Hepatocyte (in vitro differentiated cells): ENCODE results near the gene CHMP5. TPM values are rescaled to one million over a fixed set of nuclear protein-coding genes. Genes with fewer than 3 reads are reported as not detected.

ENCODE experiments used
- DNase-seq: peaks from one replicate; pipeline ENCODE4 v3.0.0-alpha.2; 2016; ENCODE audit warnings: low spot score
- H2AFZ ChIP-seq: fragments of 200-600 bp; sonication (generic); 2 replicates; pipeline ENCODE4 v1.6.0; 2016; ENCODE audit warnings: antibody characterized with exemption, mild to moderate bottlenecking
- H3K27ac ChIP-seq: fragments of 200-600 bp; sonication (generic); 2 replicates; pipeline ENCODE4 v1.5.1; 2016; ENCODE audit warnings: mild to moderate bottlenecking
- H3K27me3 ChIP-seq: fragments of 200-600 bp; sonication (generic); 2 replicates; pipeline ENCODE4 v1.6.1; 2016
- H3K36me3 ChIP-seq: fragments of 200-600 bp; sonication (generic); replicated peaks from 2 replicates; pipeline ENCODE4 v1.5.1; 2016; ENCODE audit warnings: low read depth; ENCODE audit not compliant: insufficient read depth
- H3K4me1 ChIP-seq: fragments of 200-600 bp; sonication (generic); 2 replicates; pipeline ENCODE4 v1.5.1; 2016; ENCODE audit warnings: mild to moderate bottlenecking, moderate library complexity; ENCODE audit not compliant: insufficient read depth
- H3K4me2 ChIP-seq: fragments of 200-600 bp; sonication (generic); 2 replicates; pipeline ENCODE4 v1.6.0; 2016
- H3K4me3 ChIP-seq: fragments of 200-600 bp; sonication (generic); 2 replicates; pipeline ENCODE4 v1.5.1; 2016; ENCODE audit warnings: mild to moderate bottlenecking
- H3K79me2 ChIP-seq: fragments of 200-600 bp; sonication (generic); 2 replicates; pipeline ENCODE4 v1.6.0; 2017; ENCODE audit warnings: mild to moderate bottlenecking
- H3K9me2 ChIP-seq: fragments of 200-600 bp; sonication (generic); replicated peaks from 2 replicates; pipeline ENCODE4 v1.6.0; 2017; ENCODE audit warnings: mild to moderate bottlenecking; ENCODE audit not compliant: insufficient read depth
- H3K9me3 ChIP-seq: fragments of 200-600 bp; sonication (generic); 2 replicates; pipeline ENCODE4 v1.5.1; 2016; ENCODE audit warnings: low read depth, mild to moderate bottlenecking
- H4K20me1 ChIP-seq: fragments of 200-600 bp; sonication (generic); 2 replicates; pipeline ENCODE4 v1.6.0; 2016; ENCODE audit warnings: mild to moderate bottlenecking; ENCODE audit not compliant: insufficient read depth, poor library complexity, severe bottlenecking
- EZH2 ChIP-seq: fragments of 200-600 bp; sonication (generic); IDR thresholded peaks from 2 replicates; pipeline ENCODE4 v1.6.1; 2016; ENCODE audit warnings: antibody characterized with exemption, mild to moderate bottlenecking, borderline replicate concordance
- EZH2phosphoT487 ChIP-seq: fragments of 200-600 bp; sonication (generic); IDR thresholded peaks from one replicate; pipeline ENCODE4 v1.6.1; 2018; ENCODE audit warnings: antibody characterized with exemption, mild to moderate bottlenecking, low read depth, moderate library complexity; ENCODE audit not compliant: unreplicated experiment, severe bottlenecking
- WGBS: methylation state at CpG from one replicate; pipeline ENCODE4 v1.1.6; 2016; ENCODE audit warnings: low lambda C conversion rate; ENCODE audit errors: missing lambda C conversion rate; 5-methylcytosine and 5-hydroxymethylcytosine counted together
- polyA plus RNA-seq: library from polyadenylated mRNA; unstranded; fragments of >200 nt; fragmentation: Nextera tagmentation; extraction: Ambion mirVana; gene quantifications from 2 replicates; pipeline ENCODE4 v1.2.1, GENCODE V29; 2016
- total RNA-seq: library from RNA; depleted of rRNA; stranded (reverse); fragments of >200 nt; gene quantifications from 2 replicates; pipeline ENCODE4 v1.2.3, GENCODE V29; 2014
- TF ChIP-seq, protein P1 (sequence below): fragments of 200-600 bp; sonication (generic); IDR thresholded peaks from 2 replicates; pipeline ENCODE4 v1.5.1; 2016; ENCODE audit warnings: antibody characterized with exemption, mild to moderate bottlenecking; ENCODE audit not compliant: poor library complexity

Gene CHMP5
- total and polyA plus RNA-seq, 2 experiments from 2014 or later: 91.5 to 109 TPM

DNA sequence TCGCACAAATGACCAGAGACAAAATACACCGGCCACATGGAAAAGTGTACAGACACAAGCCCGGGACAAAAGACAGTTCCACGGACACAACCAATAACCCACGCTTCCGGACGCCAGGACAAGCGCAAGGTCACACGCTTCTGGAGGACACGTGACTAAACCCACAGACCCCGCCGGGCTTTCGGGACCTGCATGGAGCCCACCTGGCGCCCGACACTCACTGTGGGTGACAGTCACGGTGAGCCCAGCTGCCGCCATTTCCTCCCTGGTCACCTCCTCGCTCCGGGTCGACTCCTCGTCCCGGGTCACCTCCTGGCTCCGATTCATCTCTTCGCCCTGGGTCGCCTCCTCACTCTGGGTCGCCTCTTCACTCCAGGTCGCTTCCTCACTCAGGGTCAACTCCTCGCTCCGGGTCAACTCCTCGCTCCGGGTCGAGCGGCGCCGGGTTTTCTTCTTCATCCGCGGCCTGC lies 811 bp upstream of the CHMP5 start:
- Histone ChIP-seq H3K4me3 (peak overlapping the region; percentile 78), H3K36me3 (no peaks in the 10 kb centered on the region), H3K4me1 (peaks cover 13% of the 10 kb centered on the region), H3K9me2 (no peaks in the 10 kb centered on the region), H3K79me2 (peaks cover 61% of the 10 kb centered on the region), H2AFZ (peak overlapping the region; percentile 67), H3K27ac (peak overlapping the region; percentile 76), H4K20me1 (peaks cover 3% of the 10 kb centered on the region), H3K27me3 (no peaks in the 10 kb centered on the region), H3K4me2 (peak overlapping the region; percentile 90), H3K9me3 (no peaks in the 10 kb centered on the region)
- WGBS: 1% methylated on average over 33 of the region's 37 CpGs
- TF ChIP-seq EZH2phosphoT487 (no peak), EZH2 (no peak)
- TF ChIP-seq, protein P1, sequence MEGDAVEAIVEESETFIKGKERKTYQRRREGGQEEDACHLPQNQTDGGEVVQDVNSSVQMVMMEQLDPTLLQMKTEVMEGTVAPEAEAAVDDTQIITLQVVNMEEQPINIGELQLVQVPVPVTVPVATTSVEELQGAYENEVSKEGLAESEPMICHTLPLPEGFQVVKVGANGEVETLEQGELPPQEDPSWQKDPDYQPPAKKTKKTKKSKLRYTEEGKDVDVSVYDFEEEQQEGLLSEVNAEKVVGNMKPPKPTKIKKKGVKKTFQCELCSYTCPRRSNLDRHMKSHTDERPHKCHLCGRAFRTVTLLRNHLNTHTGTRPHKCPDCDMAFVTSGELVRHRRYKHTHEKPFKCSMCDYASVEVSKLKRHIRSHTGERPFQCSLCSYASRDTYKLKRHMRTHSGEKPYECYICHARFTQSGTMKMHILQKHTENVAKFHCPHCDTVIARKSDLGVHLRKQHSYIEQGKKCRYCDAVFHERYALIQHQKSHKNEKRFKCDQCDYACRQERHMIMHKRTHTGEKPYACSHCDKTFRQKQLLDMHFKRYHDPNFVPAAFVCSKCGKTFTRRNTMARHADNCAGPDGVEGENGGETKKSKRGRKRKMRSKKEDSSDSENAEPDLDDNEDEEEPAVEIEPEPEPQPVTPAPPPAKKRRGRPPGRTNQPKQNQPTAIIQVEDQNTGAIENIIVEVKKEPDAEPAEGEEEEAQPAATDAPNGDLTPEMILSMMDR: no peak
- peak; percentile 52 for DNase-seq

DNA sequence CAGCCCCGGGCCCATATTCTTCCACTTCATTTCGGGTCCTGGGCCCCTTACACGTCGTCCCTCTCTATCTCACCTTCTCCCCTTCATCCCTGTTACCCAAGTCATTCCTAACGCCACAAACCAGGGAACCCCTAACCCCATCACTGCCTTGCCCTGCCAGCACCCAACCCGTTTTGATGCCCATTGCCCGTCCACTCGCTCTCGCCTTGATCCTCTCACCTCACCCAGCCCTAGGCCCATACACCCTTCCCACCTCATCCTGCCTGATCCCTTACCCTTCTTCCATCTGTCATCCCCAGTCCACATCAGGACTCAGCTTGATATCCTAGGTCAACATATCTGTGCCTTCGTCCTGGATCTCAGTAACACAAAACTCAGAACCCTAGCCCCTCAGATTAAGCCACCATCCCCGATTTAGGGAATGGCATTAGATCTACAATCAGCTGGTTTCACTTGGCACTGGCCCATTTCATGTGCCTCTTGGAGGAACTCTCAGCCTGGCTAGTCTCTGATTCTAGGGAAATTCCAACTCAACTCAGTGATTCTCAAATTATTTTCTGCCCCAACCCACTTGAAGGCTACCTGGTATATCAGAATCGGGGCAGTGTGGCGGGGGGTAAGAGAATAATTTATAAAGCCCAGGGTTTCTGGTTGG lies 489 bp downstream of the CHMP5 start:
- peaks cover 63% of the 10 kb centered on the region for H3K79me2 ChIP-seq
- no peaks in the 10 kb centered on the region for H3K9me2 ChIP-seq
- no peaks in the 10 kb centered on the region for H3K36me3 ChIP-seq
- peak overlapping the region; percentile 80 for H3K27ac ChIP-seq
- no peaks in the 10 kb centered on the region for H3K27me3 ChIP-seq
- 31% methylated on average over 11 of the region's 13 CpGs for WGBS
- H4K20me1 ChIP-seq: peaks cover 3% of the 10 kb centered on the region
- peaks cover 13% of the 10 kb centered on the region for H3K4me1 ChIP-seq
- DNase-seq: no peak
- H3K9me3 ChIP-seq: no peaks in the 10 kb centered on the region
- H3K4me2 ChIP-seq: peak overlapping the region; percentile 94
- H3K4me3 ChIP-seq: peak overlapping the region; percentile 51
- H2AFZ ChIP-seq: peak overlapping the region; percentile 20
- TF ChIP-seq, protein P1: no peak
- TF ChIP-seq EZH2: no peak
- TF ChIP-seq EZH2phosphoT487: no peak

DNA sequence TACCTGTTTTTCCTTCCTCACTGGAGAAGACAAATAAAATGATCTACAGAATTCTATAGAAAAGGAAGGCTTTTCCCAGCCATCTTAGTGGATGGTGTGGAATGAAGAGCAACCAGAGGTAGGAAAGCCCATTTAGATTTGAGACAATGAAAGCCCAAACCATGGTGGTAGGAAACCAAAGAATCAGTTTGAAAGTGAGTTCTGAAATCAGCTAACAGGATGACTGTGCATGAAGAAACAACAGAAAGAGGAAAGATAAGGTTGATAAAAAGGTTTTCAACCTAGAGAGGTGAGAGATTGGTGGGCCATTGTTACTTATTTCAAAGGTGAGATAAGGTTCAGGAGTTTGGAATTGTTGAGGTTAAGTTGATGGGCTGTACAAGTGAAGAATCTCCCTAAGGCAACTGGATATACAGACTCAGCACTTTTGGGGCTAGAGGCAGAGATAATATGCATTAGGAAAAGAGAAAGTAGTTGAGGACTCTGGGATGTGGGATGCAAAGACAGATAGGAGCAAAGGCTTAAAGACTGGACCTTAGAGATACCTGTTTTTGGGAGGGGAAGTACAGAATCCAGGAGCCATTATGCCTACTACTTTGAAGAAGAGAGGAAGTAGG lies 2.4 kb downstream of the CHMP5 start:
- Histone ChIP-seq H3K4me1 (peaks cover 13% of the 10 kb centered on the region), H3K4me3 (no peak overlapping the region), H2AFZ (no peak overlapping the region), H3K9me3 (no peaks in the 10 kb centered on the region), H3K27me3 (no peaks in the 10 kb centered on the region), H3K36me3 (no peaks in the 10 kb centered on the region), H3K4me2 (no peak overlapping the region), H3K9me2 (no peaks in the 10 kb centered on the region), H3K79me2 (peaks cover 47% of the 10 kb centered on the region), H3K27ac (no peak overlapping the region), H4K20me1 (peaks cover 3% of the 10 kb centered on the region)
- TF ChIP-seq EZH2phosphoT487 (no peak), EZH2 (no peak)
- TF ChIP-seq, protein P1: no peak
- no peak for DNase-seq
